ENCODE data around the gene AJAP1. TPM values are rescaled to one million over a fixed set of nuclear protein-coding genes. Genes with fewer than 3 reads are reported as not detected.

AJAP1 gene
- total and polyA plus RNA-seq, 2 of the 8 experiments (the other 6 are each of a cell fraction or from before 2014, with no cell fraction given) = 1.9 to 6.2 TPM

DNA sequence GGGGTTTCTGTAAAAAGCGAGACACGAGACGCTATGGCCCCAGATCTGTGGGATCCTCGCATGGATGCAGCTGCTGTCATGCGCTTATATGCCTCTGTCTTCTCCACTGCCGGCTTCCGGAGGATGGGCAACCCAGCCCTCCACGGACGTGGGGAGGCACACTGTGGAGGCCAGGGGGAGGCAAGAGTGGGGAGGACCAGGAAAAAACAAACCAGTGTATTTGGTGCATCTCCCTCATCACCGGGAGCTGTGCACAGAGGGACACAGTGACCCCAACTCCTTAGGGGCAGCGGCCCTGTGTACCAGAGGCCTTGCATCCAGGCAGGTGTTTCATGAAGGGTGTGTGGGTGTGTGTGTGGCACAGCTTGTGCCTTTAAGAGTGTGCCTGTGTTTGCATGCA is 95.0 kb downstream of the AJAP1 start:
- Histone ChIP-seq H3K9ac (replicated peaks in 1 of 4; ENCODE audit: extremely low read depth in 1 of 4, low read depth in 3 of 4, low read length in 3 of 4) (no peak overlapping the region), H3K27ac (ENCODE audit: low read depth, low read length) (no peak overlapping the region), H3K36me3 (ENCODE audit: control insufficient read depth in 2 of 4, insufficient read depth in 4 of 4, low read length in 3 of 4) (no peaks in the 10 kb centered on the region), H3K23ac (ENCODE audit: insufficient read length) (no peak overlapping the region), H4K91ac (replicated peaks; ENCODE audit: insufficient read length, low read length) (peak overlapping the region; percentile 20), H2BK15ac (ENCODE audit: low read length) (no peak overlapping the region), H3K4ac (replicated peaks; ENCODE audit: insufficient read length, low read depth, low read length) (no peak overlapping the region), H3K4me2 (ENCODE audit: insufficient read depth in 1 of 2, low read depth in 2 of 2, low read length in 2 of 2) (no peak overlapping the region), H3K56ac (replicated peaks; ENCODE audit: insufficient read length, low read depth, low read length) (no peak overlapping the region), H4K8ac (ENCODE audit: extremely low read depth, insufficient read depth, low read length) (no peak overlapping the region; the same call in 1 of the 2 replicates), H3K79me1 (ENCODE audit: low read depth, low read length) (peaks cover 3% of the 10 kb centered on the region; the same call in 1 of the 2 replicates), H2BK12ac (ENCODE audit: low read depth, low read length) (0 out of 2 replicates have a peak overlapping the region, but pooled peaks have one; percentile 39), H4K20me1 (replicated peaks in 1 of 2; ENCODE audit: control insufficient read depth in 1 of 2, insufficient read depth in 2 of 2, low read length in 2 of 2) (peaks cover 0 to 5% of the 10 kb centered on the region in 2 experiments), H2BK20ac (ENCODE audit: low read length) (no peak overlapping the region), H2BK5ac (ENCODE audit: low read depth, low read length) (no peak overlapping the region), H3K14ac (ENCODE audit: insufficient read length) (no peak overlapping the region), H3K9me3 (ENCODE audit: insufficient read depth in 2 of 2, low read depth in 1 of 2, low read length in 1 of 2) (peaks cover 5 to 8% of the 10 kb centered on the region in 2 experiments; a peak in 1 of 4 replicates), H4K5ac (ENCODE audit: insufficient read length, low read depth, low read length) (no peak overlapping the region), H2AK5ac (ENCODE audit: low read depth, low read length) (0 out of 2 replicates have a peak overlapping the region, but pooled peaks have one; percentile 33), H3K27me3 (replicated peaks in 1 of 4; ENCODE audit: control insufficient read depth in 3 of 4, extremely low read depth in 1 of 4, insufficient read depth in 3 of 4, low read length in 3 of 4) (no peaks in the 10 kb centered on the region; a peak in 1 of 7 replicates), H3K18ac (ENCODE audit: extremely low read depth, low read length) (no peak overlapping the region), H3K79me2 (ENCODE audit: control insufficient read depth in 1 of 2, insufficient read depth in 2 of 2, low read length in 2 of 2) (no peaks in the 10 kb centered on the region), H3K4me3 (ENCODE audit: extremely low read depth in 1 of 4, insufficient read depth in 2 of 4, low read depth in 3 of 4, low read length in 4 of 4) (no peak overlapping the region), H3K23me2 (ENCODE audit: low read depth, low read length) (no peaks in the 10 kb centered on the region), H2BK120ac (replicated peaks; ENCODE audit: low read depth, low read length) (no peak overlapping the region), H3K4me1 (replicated peaks in 1 of 4; ENCODE audit: control insufficient read depth in 3 of 4, insufficient read depth in 4 of 4, low read length in 3 of 4) (no peaks in the 10 kb centered on the region; a peak in 3 of 7 replicates), H2AFZ (ENCODE audit: low read length) (no peak overlapping the region)
- 94% methylated on average over 11 of the region's 11 CpGs; no CpG with 5 or more reads in 1 of the 2 experiments for WGBS, 2 experiments (ENCODE audit: extremely low coverage in 1 of 2, insufficient coverage in 1 of 2, insufficient read length in 1 of 2, insufficient replicate concordance in 2 of 2, low coverage in 1 of 2, low lambda C conversion rate in 2 of 2, missing lambda C conversion rate in 1 of 2)
- FAIRE-seq = no peak
- DNase-seq (ENCODE audit: low read depth in 1 of 2, low spot score in 2 of 2) = no peak
- POLR2A ChIA-PET (ENCODE audit: partially characterized antibody) = no interaction called here
- CTCF ChIA-PET (ENCODE audit: partially characterized antibody) = no interaction called here
- no peak for TF ChIP-seq SAP30 (IDR thresholded peaks at IDR 0.05; ENCODE audit: insufficient read depth, insufficient replicate concordance, low read length)
- TF ChIP-seq CHD1 (IDR thresholded peaks at IDR 0.05; ENCODE audit: low read depth, low read length) = no peak
- TF ChIP-seq TEAD4 (IDR thresholded peaks at IDR 0.05; ENCODE audit: low read depth, low read length) = no peak
- TF ChIP-seq, protein P1, sequence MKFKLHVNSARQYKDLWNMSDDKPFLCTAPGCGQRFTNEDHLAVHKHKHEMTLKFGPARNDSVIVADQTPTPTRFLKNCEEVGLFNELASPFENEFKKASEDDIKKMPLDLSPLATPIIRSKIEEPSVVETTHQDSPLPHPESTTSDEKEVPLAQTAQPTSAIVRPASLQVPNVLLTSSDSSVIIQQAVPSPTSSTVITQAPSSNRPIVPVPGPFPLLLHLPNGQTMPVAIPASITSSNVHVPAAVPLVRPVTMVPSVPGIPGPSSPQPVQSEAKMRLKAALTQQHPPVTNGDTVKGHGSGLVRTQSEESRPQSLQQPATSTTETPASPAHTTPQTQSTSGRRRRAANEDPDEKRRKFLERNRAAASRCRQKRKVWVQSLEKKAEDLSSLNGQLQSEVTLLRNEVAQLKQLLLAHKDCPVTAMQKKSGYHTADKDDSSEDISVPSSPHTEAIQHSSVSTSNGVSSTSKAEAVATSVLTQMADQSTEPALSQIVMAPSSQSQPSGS (IDR thresholded peaks at IDR 0.05; ENCODE audit: low read length) = no peak
- TF ChIP-seq KDM5A (IDR thresholded peaks at IDR 0.05; ENCODE audit: low read length) = no peak
- TF ChIP-seq CBX8 (IDR thresholded peaks at IDR 0.05; ENCODE audit: borderline replicate concordance, low read depth, low read length) = no peak
- no peak for TF ChIP-seq KDM4A (IDR thresholded peaks at IDR 0.05; ENCODE audit: low read depth, low read length, severe bottlenecking)
- TF ChIP-seq EZH2 (IDR thresholded peaks at IDR 0.05; ENCODE audit: low read depth, low read length, severe bottlenecking) = no peak
- no peak for TF ChIP-seq SIRT6 (IDR thresholded peaks at IDR 0.05; ENCODE audit: low read length)
- no peak for TF ChIP-seq CREB1 (IDR thresholded peaks at IDR 0.05)
- no peak for TF ChIP-seq SP4 (IDR thresholded peaks at IDR 0.05; ENCODE audit: low read length)

Measured in H1 (cell line).